H1 (cell line): ENCODE measurements around the gene HABP2. TPM values are rescaled to one million over a fixed set of nuclear protein-coding genes. Genes with fewer than 3 reads are reported as not detected.

Experiments used
- CTCF ChIA-PET: fragments of 300-600 bp; sonication (Branson Sonifier 250); formaldehyde crosslinking; loops from one replicate; lab custom pipeline; 2021; ENCODE audit not compliant: partially characterized antibody; lab: Charles Lee
- POLR2A ChIA-PET: fragments of 300-600 bp; sonication (Branson Sonifier 250); formaldehyde crosslinking; loops from one replicate; lab custom pipeline; 2021; ENCODE audit warnings: inconsistent platforms; ENCODE audit not compliant: partially characterized antibody; lab: Charles Lee
- DNase-seq, 2 experiments: peaks; one replicate each; pipeline versions ENCODE4 v3.0.0 to v3.0.0-alpha.2; 2010 to 2022; ENCODE audit warnings: low spot score in 2 of 2, low read depth in 1 of 2, mixed read lengths in 1 of 2
- FAIRE-seq: peaks from 2 replicates; lab custom pipeline; 2011; peaks lifted over from hg19 to GRCh38; lab: Jason Lieb, UNC
- H2AFZ ChIP-seq: 2 replicates; pipeline ENCODE4 v1.8.1; 2012; ENCODE audit warnings: low read length, inconsistent platforms
- H2AK5ac ChIP-seq: 2 replicates; pipeline ENCODE4 v1.6.1; 2013; ENCODE audit warnings: low read depth, low read length
- H2BK120ac ChIP-seq: replicated peaks from 2 replicates; pipeline ENCODE3; 2013; ENCODE audit warnings: low read depth, low read length, inconsistent platforms
- H2BK12ac ChIP-seq: 2 replicates; pipeline ENCODE4 v1.6.1; 2013; ENCODE audit warnings: low read depth, low read length
- H2BK15ac ChIP-seq: 2 replicates; pipeline ENCODE4 v1.6.1; 2013; ENCODE audit warnings: low read length
- H2BK20ac ChIP-seq: 2 replicates; pipeline ENCODE4 v1.6.1; 2013; ENCODE audit warnings: low read length
- H2BK5ac ChIP-seq: 2 replicates; pipeline ENCODE4 v1.6.1; 2013; ENCODE audit warnings: low read depth, low read length
- H3K14ac ChIP-seq: 2 replicates; pipeline ENCODE4 v1.6.1; 2013; ENCODE audit warnings: inconsistent platforms; ENCODE audit not compliant: insufficient read length
- H3K18ac ChIP-seq: 2 replicates; pipeline ENCODE4 v1.6.1; 2013; ENCODE audit warnings: low read length; ENCODE audit errors: extremely low read depth
- H3K23ac ChIP-seq: 2 replicates; pipeline ENCODE4 v1.6.1; 2013; ENCODE audit warnings: inconsistent platforms; ENCODE audit not compliant: insufficient read length
- H3K23me2 ChIP-seq: 2 replicates; pipeline ENCODE4 v1.6.1; 2013; ENCODE audit warnings: low read depth, low read length
- H3K27ac ChIP-seq: 2 replicates; pipeline ENCODE4 v1.6.1; 2011; ENCODE audit warnings: low read depth, low read length, inconsistent platforms
- H3K27me3 ChIP-seq, 4 experiments: replicated peaks in 1 of 4; 1 replicate in 1 of 4; 2 replicates in 3 of 4; pipeline versions ENCODE4 v1.6.1 to v1.8.1; 2011 to 2013; ENCODE audit warnings: low read length in 3 of 4, mild to moderate bottlenecking in 3 of 4, inconsistent platforms in 2 of 4, mixed read lengths in 2 of 4, moderate library complexity in 1 of 4; ENCODE audit not compliant: control insufficient read depth in 3 of 4, insufficient read depth in 3 of 4; ENCODE audit errors: extremely low read depth in 1 of 4
- H3K36me3 ChIP-seq, 4 experiments: 2 replicates each; pipeline versions ENCODE4 v1.6.1 to v1.8.1; 2011 to 2013; ENCODE audit warnings: mild to moderate bottlenecking in 4 of 4, low read length in 3 of 4, moderate library complexity in 2 of 4, control low read depth in 1 of 4, inconsistent platforms in 1 of 4; ENCODE audit not compliant: insufficient read depth in 4 of 4, control insufficient read depth in 2 of 4
- H3K4ac ChIP-seq: replicated peaks from 2 replicates; pipeline ENCODE3; 2013; ENCODE audit warnings: low read length, low read depth, mixed read lengths, inconsistent platforms; ENCODE audit not compliant: insufficient read length
- H3K4me1 ChIP-seq, 4 experiments: replicated peaks in 1 of 4; 1 replicate in 1 of 4; 2 replicates in 3 of 4; pipeline versions ENCODE4 v1.6.1 to v1.8.1; 2011 to 2013; ENCODE audit warnings: low read length in 3 of 4, inconsistent platforms in 2 of 4, mixed read lengths in 1 of 4; ENCODE audit not compliant: insufficient read depth in 4 of 4, control insufficient read depth in 3 of 4
- H3K4me2 ChIP-seq, 2 experiments: 2 replicates each; pipeline versions ENCODE4 v1.6.1 to v1.8.1; 2011 to 2013; ENCODE audit warnings: low read depth in 2 of 2, low read length in 2 of 2, control low read depth in 1 of 2, inconsistent platforms in 1 of 2, mild to moderate bottlenecking in 1 of 2; ENCODE audit not compliant: insufficient read depth in 1 of 2
- H3K4me3 ChIP-seq, 4 experiments: fragments of 200-600, 300-600 bp in 1 of 4; sonication (generic), shearing (Covaris generic), sonication (Bioruptor Twin) in 1 of 4; 2 replicates each; pipeline versions ENCODE4 v1.5.1 to v1.8.1; 2011 to 2016; ENCODE audit warnings: low read length in 4 of 4, low read depth in 3 of 4, control low read depth in 2 of 4, inconsistent platforms in 2 of 4, mild to moderate bottlenecking in 2 of 4, mixed read lengths in 1 of 4, moderate library complexity in 1 of 4; ENCODE audit not compliant: insufficient read depth in 2 of 4; ENCODE audit errors: extremely low read depth in 1 of 4
- H3K56ac ChIP-seq: replicated peaks from 2 replicates; pipeline ENCODE3; 2013; ENCODE audit warnings: low read depth, mild to moderate bottlenecking, mixed read lengths, low read length, inconsistent platforms; ENCODE audit not compliant: insufficient read length
- H3K79me1 ChIP-seq: 2 replicates; pipeline ENCODE4 v1.6.1; 2013; ENCODE audit warnings: low read depth, low read length, control low read depth
- H3K79me2 ChIP-seq, 2 experiments: 2 replicates each; pipeline versions ENCODE4 v1.6.1 to v1.8.1; 2012 to 2013; ENCODE audit warnings: low read length in 2 of 2, mild to moderate bottlenecking in 2 of 2, inconsistent platforms in 1 of 2; ENCODE audit not compliant: insufficient read depth in 2 of 2, control insufficient read depth in 1 of 2
- H3K9ac ChIP-seq, 4 experiments: replicated peaks in 1 of 4; 1 replicate in 1 of 4; 2 replicates in 3 of 4; pipeline versions ENCODE4 v1.6.1 to v1.8.1; 2011 to 2013; ENCODE audit warnings: low read depth in 3 of 4, low read length in 3 of 4, control low read depth in 2 of 4, mild to moderate bottlenecking in 2 of 4, moderate library complexity in 2 of 4, inconsistent platforms in 1 of 4; ENCODE audit errors: extremely low read depth in 1 of 4
- H3K9me3 ChIP-seq, 2 experiments: 2 replicates each; pipeline versions ENCODE4 v1.6.1 to v1.8.1; 2012 to 2013; ENCODE audit warnings: mild to moderate bottlenecking in 2 of 2, moderate library complexity in 2 of 2, control low read depth in 1 of 2, inconsistent platforms in 1 of 2, low read depth in 1 of 2, low read length in 1 of 2, mixed read lengths in 1 of 2; ENCODE audit not compliant: insufficient read depth in 2 of 2
- H4K20me1 ChIP-seq, 2 experiments: replicated peaks in 1 of 2; 2 replicates each; pipeline versions ENCODE3 to v1.8.1; 2011 to 2013; ENCODE audit warnings: inconsistent platforms in 2 of 2, low read length in 2 of 2, mild to moderate bottlenecking in 1 of 2; ENCODE audit not compliant: insufficient read depth in 2 of 2, control insufficient read depth in 1 of 2
- H4K5ac ChIP-seq: 2 replicates; pipeline ENCODE4 v1.6.1; 2013; ENCODE audit warnings: low read length, low read depth, mixed read lengths, inconsistent platforms; ENCODE audit not compliant: insufficient read length
- H4K8ac ChIP-seq: 2 replicates; pipeline ENCODE4 v1.8.0; 2013; ENCODE audit warnings: mild to moderate bottlenecking, moderate library complexity, low read length, inconsistent platforms; ENCODE audit not compliant: insufficient read depth; ENCODE audit errors: extremely low read depth
- H4K91ac ChIP-seq: replicated peaks from 2 replicates; pipeline ENCODE3; 2013; ENCODE audit warnings: low read length, mixed read lengths, inconsistent platforms; ENCODE audit not compliant: insufficient read length
- ATF3 ChIP-seq: IDR thresholded peaks from 2 replicates; pipeline ENCODE4 v1.6.1; 2011; ENCODE audit warnings: low read depth, mild to moderate bottlenecking, low read length; ENCODE audit not compliant: insufficient read depth
- BACH1 ChIP-seq: IDR thresholded peaks from 2 replicates; pipeline ENCODE4 v1.6.1; 2012; ENCODE audit warnings: low read length, improper control_type of control experiment
- EP300 ChIP-seq, 2 experiments: IDR thresholded peaks; 1 replicate in 1 of 2; 2 replicates in 1 of 2; pipeline ENCODE4 v1.6.1; 2011 to 2012; ENCODE audit warnings: low read depth in 2 of 2, low read length in 2 of 2, mild to moderate bottlenecking in 2 of 2, borderline replicate concordance in 1 of 2, inconsistent platforms in 1 of 2, moderate library complexity in 1 of 2
- JUN ChIP-seq: IDR thresholded peaks from 2 replicates; pipeline ENCODE4 v1.6.1; 2011; ENCODE audit warnings: low read depth, mild to moderate bottlenecking, improper control_type of control experiment, low read length
- NANOG ChIP-seq: IDR thresholded peaks from 2 replicates; pipeline ENCODE4 v1.6.1; 2011; ENCODE audit warnings: low read length, low read depth, mild to moderate bottlenecking, inconsistent platforms; ENCODE audit not compliant: insufficient read depth, poor library complexity, severe bottlenecking
- PHF8 ChIP-seq: fragments of 200-600 bp; sonication (generic); conservative IDR thresholded peaks from 2 replicates; pipeline ENCODE4 v1.7.1; 2012; ENCODE audit warnings: low read depth, mild to moderate bottlenecking, inconsistent platforms, low read length, moderate library complexity
- SAP30 ChIP-seq: fragments of 300-600 bp; sonication (generic); IDR thresholded peaks from 2 replicates; pipeline ENCODE4 v1.7.1; 2012; ENCODE audit warnings: low read length, moderate library complexity, mild to moderate bottlenecking, inconsistent platforms; ENCODE audit not compliant: insufficient read depth, insufficient replicate concordance
- SIRT6 ChIP-seq: IDR thresholded peaks from one replicate; pipeline ENCODE4 v1.7.1; 2012; ENCODE audit warnings: low read length, inconsistent platforms
- SIX5 ChIP-seq: IDR thresholded peaks from 2 replicates; pipeline ENCODE4 v1.6.1; 2011; ENCODE audit warnings: mild to moderate bottlenecking, low read depth, low read length
- SP1 ChIP-seq: IDR thresholded peaks from 2 replicates; pipeline ENCODE4 v1.6.1; 2011; ENCODE audit warnings: low read depth, low read length
- YY1 ChIP-seq: IDR thresholded peaks from 2 replicates; pipeline ENCODE4 v1.6.1; 2011; ENCODE audit warnings: low read depth, mild to moderate bottlenecking, low read length
- ZNF274 ChIP-seq: IDR thresholded peaks from 2 replicates; pipeline ENCODE4 v1.7.0; 2012; ENCODE audit warnings: low read length, borderline replicate concordance; ENCODE audit errors: extremely low read depth
- WGBS, 2 experiments: shearing (Covaris generic) in 1 of 2; methylation state at CpG; one replicate each; pipeline versions ENCODE4 v1.1.6 to v1.1.7; 2013 to 2015; ENCODE audit warnings: low lambda C conversion rate in 2 of 2, mixed read lengths in 2 of 2, inconsistent platforms in 1 of 2, low coverage in 1 of 2, missing lambda C conversion rate in 1 of 2; ENCODE audit not compliant: insufficient replicate concordance in 2 of 2, insufficient coverage in 1 of 2, insufficient read length in 1 of 2; ENCODE audit errors: extremely low coverage in 1 of 2, missing lambda C conversion rate in 1 of 2; 5-methylcytosine and 5-hydroxymethylcytosine counted together
- polyA plus RNA-seq, 7 experiments: library from polyadenylated mRNA; depleted of rRNA in 3 of 7; stranded (reverse) in 5 of 7; unstranded in 2 of 7; fragments of >200 nt in 5 of 7; fragments of 200-250 nt in 2 of 7; gene quantifications; 1 replicate in 5 of 7; 2 replicates in 1 of 7; 4 replicates in 1 of 7; pipeline versions ENCODE4 v1.2.1 to v1.2.3, GENCODE V29; 2011 to 2013; ENCODE audit warnings: missing spikeins in 2 of 7, mixed read lengths in 2 of 7
- total RNA-seq: library from RNA; stranded (reverse); fragmentation: NEBNext Ultra II Directional; extraction: Animal tissue kit (Norgen Biotek cat#: 25700); gene quantifications from 2 replicates; pipeline ENCODE4 v1.2.1, GENCODE V29; 2021
- TF ChIP-seq, protein P1 (sequence below): IDR thresholded peaks from 2 replicates; pipeline ENCODE4 v1.6.1; 2011; ENCODE audit warnings: low read length, improper control_type of control experiment

The HABP2 gene
- total and polyA plus RNA-seq, 2 of the 8 experiments (the other 6 are each of a cell fraction or from before 2014, with no cell fraction given), result not detected

DNA sequence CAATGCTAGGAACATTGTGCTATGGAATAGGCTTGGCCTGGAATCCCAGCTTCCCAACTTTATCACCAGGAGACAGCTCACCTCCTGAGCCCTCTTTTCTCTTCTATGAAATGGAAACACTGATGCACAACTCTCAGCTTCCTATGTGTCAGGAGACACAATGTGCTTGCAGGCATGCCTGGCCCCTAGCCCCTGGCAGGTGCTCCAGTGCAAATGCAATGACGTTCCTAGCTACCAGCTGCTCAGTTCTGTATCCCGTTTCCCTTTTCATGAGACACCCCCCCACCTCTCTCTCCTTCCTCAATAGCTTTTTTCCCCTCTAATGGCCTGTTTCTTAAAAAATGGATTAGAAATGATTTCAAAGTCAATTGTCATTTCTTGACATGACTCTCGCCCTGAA lies 30.7 kb downstream of the HABP2 start:
- H3K14ac ChIP-seq, result no peak overlapping the region
- H2BK120ac ChIP-seq, result no peak overlapping the region
- no peaks in the 10 kb centered on the region for H3K23me2 ChIP-seq
- no peak overlapping the region for H2BK20ac ChIP-seq
- no peak overlapping the region for H2AFZ ChIP-seq
- H3K79me2 ChIP-seq, result no peaks in the 10 kb centered on the region
- H4K5ac ChIP-seq, result no peak overlapping the region
- H3K9me3 ChIP-seq, result no peaks in the 10 kb centered on the region
- no peaks in the 10 kb centered on the region for H3K4me1 ChIP-seq
- no peaks in the 10 kb centered on the region for H4K20me1 ChIP-seq
- no peak overlapping the region for H2AK5ac ChIP-seq
- H3K4ac ChIP-seq, result no peak overlapping the region
- no peak overlapping the region for H3K9ac ChIP-seq
- H4K91ac ChIP-seq, result no peak overlapping the region
- no peak overlapping the region for H3K4me3 ChIP-seq
- H2BK5ac ChIP-seq, result no peak overlapping the region
- H2BK15ac ChIP-seq, result no peak overlapping the region
- no peak for DNase-seq
- no peak overlapping the region for H4K8ac ChIP-seq
- ChIA-PET CTCF (interaction anchor here (0.8 to 1.3 kb wide), 2 partner anchors 19 to 44 kb away, joined by 3 read pairs; no protein-coding TSS in a partner anchor), POLR2A (no interaction called here)
- H3K4me2 ChIP-seq, result no peak overlapping the region
- H3K56ac ChIP-seq, result no peak overlapping the region
- no peaks in the 10 kb centered on the region; a peak in 2 of 7 replicates for H3K27me3 ChIP-seq
- H3K23ac ChIP-seq, result no peak overlapping the region
- H3K27ac ChIP-seq, result no peak overlapping the region
- H3K18ac ChIP-seq, result no peak overlapping the region
- H3K36me3 ChIP-seq, result no peaks in the 10 kb centered on the region
- FAIRE-seq, result no peak
- H3K79me1 ChIP-seq, result no peaks in the 10 kb centered on the region
- H2BK12ac ChIP-seq, result no peak overlapping the region
- WGBS, 2 experiments, result 92% methylated on average over 2 of the region's 3 CpGs; no CpG with 5 or more reads in 1 of the 2 experiments
- TF ChIP-seq SIRT6 (no peak), SIX5 (no peak), ATF3 (no peak), BACH1 (no peak), ZNF274 (no peak), SP1 (no peak), YY1 (no peak), SAP30 (no peak), EP300 (IDR thresholded peaks at IDR 0.05; ENCODE audit: borderline replicate concordance in 1 of 2, low read depth in 2 of 2, low read length in 2 of 2) (no peak), JUN (no peak), PHF8 (no peak), NANOG (no peak)
- TF ChIP-seq, protein P1, sequence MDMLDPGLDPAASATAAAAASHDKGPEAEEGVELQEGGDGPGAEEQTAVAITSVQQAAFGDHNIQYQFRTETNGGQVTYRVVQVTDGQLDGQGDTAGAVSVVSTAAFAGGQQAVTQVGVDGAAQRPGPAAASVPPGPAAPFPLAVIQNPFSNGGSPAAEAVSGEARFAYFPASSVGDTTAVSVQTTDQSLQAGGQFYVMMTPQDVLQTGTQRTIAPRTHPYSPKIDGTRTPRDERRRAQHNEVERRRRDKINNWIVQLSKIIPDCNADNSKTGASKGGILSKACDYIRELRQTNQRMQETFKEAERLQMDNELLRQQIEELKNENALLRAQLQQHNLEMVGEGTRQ, result no peak
